H54 (cell line): ENCODE data around the gene AADACL3.
"Not testable (repeated sequence)": the region's sequence is repeated elsewhere in the genome, so short reads cannot be mapped to it uniquely, and the experiment has no call there.

ENCODE experiments used
- DNase-seq: peaks from one replicate; pipeline ENCODE4 v3.0.0; 2011; ENCODE audit warnings: low spot score, mixed read lengths; ENCODE audit not compliant: insufficient read length
- FAIRE-seq: peaks from 3 replicates; lab custom pipeline; 2011; peaks lifted over from hg19 to GRCh38; lab: Jason Lieb, UNC
- POLR2A ChIP-seq: IDR thresholded peaks from 2 replicates; pipeline ENCODE4 v1.6.1; 2011; ENCODE audit warnings: low read depth, mild to moderate bottlenecking, low read length

AADACL3 gene

DNA sequence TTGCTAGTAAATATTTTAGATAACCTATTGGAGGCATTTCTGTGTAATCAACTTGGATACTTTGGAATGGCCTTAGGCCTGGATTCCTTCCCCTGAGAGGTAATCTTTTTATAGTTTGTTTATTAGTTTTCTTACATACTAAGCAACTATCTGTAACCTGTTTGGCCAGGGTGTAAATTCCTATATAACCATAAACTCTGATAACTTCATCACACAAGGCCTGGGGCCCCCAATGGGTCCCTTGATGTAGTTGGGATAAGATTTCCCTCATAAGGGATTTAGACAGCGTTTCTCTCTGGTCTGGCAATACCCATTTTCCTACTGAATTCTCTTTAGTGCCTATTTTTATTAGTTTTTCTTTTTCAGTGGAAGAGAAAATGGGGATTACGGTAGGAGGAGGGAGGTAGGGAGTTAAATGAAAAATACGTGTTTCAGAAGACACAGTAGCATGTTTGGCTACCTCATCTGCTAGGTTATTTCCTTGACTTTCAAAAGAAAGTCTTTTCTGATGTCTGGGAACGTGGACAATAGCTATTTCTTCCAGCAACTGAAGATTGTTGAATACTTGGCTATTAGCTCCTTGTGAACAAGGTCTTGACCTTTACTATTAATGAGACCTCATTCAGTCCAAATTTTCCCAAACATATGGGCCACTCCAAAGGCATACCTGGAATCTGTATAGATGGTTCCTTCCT is 7.4 kb upstream of the AADACL3 start:
- TF ChIP-seq POLR2A, result no peak
- no peak for FAIRE-seq
- no peak for DNase-seq

DNA sequence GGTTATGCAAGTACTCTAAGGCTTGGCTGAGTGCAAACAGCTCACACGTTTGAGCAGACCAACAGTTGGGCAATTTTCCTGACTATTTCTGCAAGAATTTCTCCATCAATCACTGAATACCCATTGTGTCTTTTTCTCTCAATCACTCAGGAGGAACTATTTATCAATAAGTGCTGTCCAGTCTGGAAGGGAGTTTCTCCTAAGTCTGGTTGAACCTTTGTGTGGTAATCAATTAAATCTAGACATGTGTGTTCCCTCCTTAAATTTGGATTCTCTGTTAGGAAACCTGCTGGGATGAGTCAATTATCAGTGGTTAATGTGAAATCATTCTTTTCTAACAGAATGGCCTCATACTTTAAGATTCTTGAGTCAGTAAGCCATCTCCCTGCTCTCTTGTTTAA is 6.8 kb upstream of the AADACL3 start:
- no peak for TF ChIP-seq POLR2A
- FAIRE-seq (no peak), DNase-seq (no peak)

DNA sequence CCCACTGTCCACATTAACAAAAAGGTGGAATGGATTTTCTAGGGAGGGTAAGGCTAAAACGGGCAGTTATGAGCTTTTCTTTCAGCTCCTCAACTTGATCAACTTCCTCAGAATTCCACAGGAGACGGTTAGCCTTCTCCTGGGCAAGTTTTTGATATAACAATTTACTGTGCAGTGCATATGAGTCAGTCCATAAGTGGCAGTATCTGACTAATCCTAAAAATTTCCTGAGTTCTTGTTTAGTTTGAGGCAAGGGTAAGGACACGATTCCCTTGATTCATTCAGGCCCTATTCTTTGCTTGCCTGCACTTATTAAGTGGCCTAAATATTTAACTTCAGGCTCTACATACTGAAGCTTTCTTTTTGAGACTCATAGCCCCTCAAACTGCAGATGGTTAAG is 6.2 kb upstream of the AADACL3 start:
- FAIRE-seq, result no peak
- no peak for TF ChIP-seq POLR2A
- DNase-seq, result no peak

DNA sequence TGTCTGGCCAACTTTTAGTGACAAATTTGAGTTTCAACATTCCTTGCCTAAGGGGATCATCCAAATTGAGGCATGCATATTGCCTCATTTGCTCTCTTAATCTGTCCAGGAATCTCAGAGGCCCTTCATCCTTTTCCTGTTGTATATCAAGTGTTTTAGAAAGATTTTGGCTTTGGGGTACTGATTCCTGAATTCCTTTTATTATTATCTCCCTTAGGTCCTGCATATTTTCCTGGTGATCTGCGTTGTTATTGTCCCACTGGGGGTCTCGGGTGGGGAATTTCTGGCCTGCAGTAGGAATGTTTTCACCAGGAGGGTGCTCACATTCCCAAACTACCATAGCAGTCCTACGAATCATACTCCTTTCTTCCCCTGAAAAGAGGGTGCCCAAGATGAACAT is 4.4 kb upstream of the AADACL3 start:
- no peak for TF ChIP-seq POLR2A
- FAIRE-seq (no peak), DNase-seq (no peak)

DNA sequence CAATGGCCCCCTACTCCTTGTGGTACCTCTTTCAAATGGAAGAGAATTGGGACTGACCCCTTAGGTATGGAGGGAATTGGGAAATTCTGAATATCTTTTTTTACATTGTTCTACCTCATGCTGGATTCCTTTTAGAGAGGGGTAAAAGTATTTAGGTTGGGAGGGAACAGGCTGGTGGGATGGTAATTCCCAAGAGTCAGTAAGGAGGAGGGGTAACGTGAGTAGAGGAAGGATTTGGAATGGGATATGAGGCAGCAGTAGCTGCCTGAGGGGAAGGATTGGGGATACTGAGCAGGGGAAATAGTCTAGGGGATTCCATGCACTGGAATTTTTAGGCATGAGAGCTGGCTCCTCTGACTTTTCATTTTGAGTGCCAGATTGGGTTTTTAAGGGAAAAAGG is 3.8 kb upstream of the AADACL3 start:
- FAIRE-seq (no peak), DNase-seq (no peak)
- no peak for TF ChIP-seq POLR2A

DNA sequence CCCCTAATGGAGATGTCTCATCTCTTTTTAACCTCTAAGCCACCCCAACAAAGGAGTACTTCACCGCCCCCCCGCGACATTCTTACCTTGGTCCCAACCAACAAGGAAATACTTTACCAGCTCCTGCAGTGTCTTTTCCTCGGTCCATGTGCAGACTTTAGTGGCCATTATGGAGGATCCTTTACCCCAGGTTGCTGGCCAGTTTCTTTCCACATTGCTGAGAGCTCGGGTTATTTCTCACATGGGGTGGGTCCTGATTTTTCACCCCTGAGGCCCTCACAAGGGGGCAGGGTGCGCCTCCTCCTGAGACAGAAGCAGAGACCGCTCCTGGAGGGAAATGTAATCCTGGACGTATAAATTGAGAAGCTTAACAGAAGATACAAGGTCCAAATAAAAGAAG is 3.0 kb upstream of the AADACL3 start:
- no peak for DNase-seq
- no peak for TF ChIP-seq POLR2A
- no peak for FAIRE-seq

DNA sequence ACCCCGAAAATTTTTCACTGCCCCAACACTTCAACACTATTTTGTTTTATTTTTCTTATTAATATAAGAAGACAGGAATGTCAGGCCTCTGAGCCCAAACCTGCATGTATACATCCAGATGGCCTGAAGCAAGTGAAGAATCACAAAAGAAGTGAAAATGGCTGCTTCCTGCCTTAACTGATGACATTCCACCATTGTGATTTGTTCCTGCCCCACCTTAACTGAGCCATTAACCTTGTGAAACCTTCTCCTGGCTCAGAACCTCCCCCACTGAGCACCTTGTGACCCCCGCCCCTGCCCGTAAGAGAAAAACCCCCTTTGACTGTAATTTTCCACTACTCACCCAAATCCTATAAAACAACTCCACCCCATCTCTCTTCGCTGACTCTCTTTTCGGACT is 2.3 kb upstream of the AADACL3 start:
- not testable (repeated sequence) for FAIRE-seq, DNase-seq

DNA sequence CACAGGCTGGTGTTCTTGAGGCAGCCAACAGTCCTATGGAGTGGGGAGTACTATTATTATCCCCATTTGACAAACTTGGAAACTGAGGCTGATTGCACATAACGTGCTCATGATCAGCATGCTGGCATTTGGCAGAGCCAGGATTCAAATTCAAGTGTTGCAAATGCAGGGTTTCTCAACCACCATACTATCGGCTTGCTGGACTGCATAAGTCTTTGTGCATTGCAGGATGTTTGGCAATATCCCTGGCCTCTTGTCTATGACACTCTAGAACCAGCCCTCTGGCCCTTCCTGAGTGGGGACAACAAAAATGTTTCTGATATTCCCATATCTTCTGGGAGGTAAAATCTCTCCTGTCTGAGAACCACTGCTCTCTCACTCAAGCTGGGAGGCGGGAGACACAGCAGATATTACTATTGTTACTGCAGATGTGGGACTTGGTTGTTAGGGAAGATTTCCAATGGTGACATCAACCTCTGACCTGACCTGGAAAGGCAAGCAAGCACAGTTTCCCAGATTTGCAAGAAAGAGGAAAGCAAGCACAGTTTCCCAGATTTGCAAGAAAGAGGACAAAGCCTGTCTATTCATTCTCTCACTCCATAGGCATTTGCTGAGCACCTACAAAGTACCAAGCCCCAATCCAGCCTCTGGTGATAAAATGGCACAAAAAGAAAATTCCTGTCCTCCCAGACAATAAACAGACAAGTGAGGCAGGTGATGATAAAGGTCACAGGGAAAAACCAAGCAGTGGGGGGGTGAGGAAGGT is 1.0 kb upstream of the AADACL3 start:
- no peak for DNase-seq
- FAIRE-seq, result no peak
- no peak for TF ChIP-seq POLR2A

DNA sequence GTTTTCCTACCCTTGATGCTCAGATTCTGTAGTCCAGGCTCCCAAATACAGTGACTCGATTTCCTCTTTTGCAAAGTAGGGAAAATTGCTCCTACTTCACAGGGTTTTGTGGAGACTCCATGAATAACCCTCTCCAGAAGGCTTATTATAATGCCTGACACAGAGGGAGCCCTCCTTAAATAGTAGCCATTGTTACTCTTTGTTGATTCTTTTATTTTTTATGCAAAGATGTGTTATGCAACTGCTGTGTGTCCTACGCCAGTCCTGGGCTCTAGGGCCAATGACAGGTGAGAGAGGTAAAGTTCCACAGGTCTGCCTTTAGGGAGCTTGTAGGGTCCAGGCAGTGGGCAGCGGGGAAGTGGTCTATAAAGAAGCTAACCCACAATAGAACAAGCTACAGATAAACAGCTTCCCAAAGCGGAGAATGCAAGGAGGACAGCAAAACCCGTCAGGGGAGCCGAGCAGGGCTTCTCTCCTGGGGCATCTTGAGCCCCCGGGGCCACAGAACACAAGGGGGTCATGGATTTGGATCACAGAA is 1.5 kb downstream of the AADACL3 start:
- no peak for TF ChIP-seq POLR2A
- DNase-seq (no peak), FAIRE-seq (no peak)

DNA sequence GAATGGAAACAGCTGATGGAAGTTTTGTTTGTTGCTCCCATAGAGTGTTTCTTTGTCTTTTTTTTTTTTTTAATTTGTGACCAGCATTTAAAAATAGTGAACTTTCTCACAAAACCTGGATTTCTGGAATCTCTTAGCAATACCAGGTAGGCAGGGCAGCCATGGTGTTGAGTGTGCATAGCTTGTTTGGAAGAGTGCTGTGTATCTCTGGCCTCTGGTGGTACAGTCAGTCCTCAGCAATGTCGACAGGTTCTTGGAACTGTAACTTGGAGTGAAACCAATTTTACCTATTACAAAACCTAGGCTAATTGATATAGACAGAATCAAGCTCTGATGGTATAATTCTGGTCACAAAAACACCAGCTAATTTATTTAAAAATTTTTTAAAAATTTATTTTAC is 6.7 kb downstream of the AADACL3 start:
- FAIRE-seq, result no peak
- no peak for TF ChIP-seq POLR2A
- no peak for DNase-seq

DNA sequence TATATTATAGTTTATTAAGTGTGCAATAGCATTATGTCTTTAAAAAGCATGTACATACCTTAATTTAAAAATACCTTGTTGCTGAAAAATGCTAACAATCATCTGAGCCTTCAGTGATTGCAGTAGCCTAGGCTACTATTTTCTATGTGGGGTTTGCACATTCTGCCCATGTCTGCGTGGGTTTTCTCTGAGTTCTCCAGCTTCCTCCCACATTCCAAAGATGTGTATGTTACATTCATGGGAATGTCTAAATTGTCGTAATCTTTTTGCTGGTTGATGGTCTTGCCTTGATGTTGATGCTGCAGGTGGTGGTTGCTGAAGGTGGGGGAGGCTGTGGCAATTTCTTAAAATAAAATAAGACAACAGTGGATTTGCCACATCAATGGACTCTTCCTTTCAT is 12.5 kb downstream of the AADACL3 start:
- FAIRE-seq, result no peak
- TF ChIP-seq POLR2A, result no peak

DNA sequence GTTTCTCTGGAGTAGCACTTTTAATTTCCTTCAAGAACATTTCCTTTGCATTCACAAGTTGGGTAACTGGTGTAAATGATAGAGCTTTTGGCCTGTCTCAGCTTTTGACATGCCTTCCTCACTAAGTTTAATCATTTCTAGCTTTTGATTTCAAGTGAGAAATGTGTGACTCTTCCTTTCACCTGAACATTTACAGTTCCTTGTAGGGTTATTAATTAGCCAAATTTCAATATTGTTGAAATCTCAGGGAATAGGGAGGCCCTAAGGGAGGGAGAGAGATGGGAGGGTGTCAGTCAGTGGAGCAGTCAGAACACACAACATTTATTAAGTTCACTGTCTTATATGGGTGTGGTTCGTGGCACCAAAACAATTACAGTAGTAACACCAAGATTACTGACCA is 14.2 kb downstream of the AADACL3 start:
- DNase-seq, result no peak
- TF ChIP-seq POLR2A, result no peak
- FAIRE-seq, result no peak

More for the DNA sequence above, 12.5 kb downstream of the AADACL3 start:
- no peak for DNase-seq

DNA sequence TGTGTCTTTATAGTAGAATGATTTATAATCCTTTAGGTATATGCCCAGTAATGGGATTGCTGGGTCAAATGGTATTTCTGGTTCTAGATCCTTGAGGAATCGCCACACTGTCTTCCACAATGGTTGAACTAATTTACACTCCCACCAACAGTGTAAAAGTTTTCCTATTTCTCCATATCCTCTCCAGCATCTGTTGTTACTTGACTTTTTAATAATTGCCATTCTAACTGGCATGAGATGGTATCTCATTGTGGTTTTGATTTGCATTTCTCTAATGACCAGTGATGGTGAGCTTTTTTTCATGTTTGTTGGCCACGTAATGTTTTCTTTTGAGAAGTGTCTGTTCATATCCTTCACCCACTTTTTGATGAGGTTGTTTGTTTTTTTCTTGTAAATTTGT is 15.2 kb downstream of the AADACL3 start:
- DNase-seq, FAIRE-seq: not testable (repeated sequence)

DNA sequence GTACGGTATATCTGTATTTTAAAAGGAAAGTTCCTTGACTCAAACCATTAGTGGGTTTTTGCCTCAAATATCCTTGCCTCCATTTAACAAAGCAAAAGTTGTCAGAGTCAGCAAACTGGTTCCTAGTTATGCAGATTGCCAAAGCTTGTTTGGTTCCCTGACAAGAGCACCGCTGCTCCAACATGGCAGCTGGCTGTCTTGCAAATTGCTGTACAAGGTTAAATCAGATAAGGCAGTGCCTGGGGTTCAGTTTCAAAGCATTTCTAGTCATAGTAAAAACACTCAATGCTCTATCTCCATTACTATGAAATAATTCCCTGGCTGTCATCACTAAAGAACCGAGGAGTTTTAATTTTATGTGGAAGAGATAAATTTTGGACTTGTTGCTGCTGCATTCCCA is 18.7 kb downstream of the AADACL3 start:
- FAIRE-seq (no peak), DNase-seq (no peak)
- no peak for TF ChIP-seq POLR2A

DNA sequence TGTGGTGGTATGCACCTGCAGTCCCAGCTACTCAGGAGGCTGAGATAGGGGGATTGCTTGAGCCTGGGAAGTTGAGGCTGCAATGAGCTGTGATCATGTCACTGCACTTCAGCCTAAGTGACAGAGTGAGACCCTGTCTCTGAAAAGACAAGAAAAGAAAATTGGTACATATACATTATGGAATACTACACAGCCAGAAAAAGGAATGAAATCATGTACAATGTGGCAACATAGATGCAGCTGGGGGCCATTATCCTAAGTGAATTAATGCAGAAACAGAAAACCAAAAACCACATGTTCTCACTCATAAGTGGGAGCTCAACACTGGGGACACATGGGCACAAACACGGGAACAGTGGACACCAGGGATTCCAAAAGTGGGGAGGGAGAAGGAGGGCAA is 23.0 kb downstream of the AADACL3 start:
- no peak for TF ChIP-seq POLR2A
- DNase-seq (no peak), FAIRE-seq (no peak)
